Testis (tissue), 3 donors: Measurements from ENCODE around the gene ABCC9. TPM values are rescaled to one million over a fixed set of nuclear protein-coding genes. Genes with fewer than 3 reads are reported as not detected.

Experiments used
- DNase-seq: peaks from one replicate; pipeline ENCODE4 v3.0.0-alpha.2; 2019
- H3K27ac ChIP-seq, 2 donors: fragments of 200-600 bp; sonication (generic); one replicate each; pipeline ENCODE4 v1.5.1; 2019
- H3K27me3 ChIP-seq: fragments of 200-600 bp; sonication (generic); one replicate; pipeline ENCODE4 v1.5.1; 2019
- H3K36me3 ChIP-seq: fragments of 200-600 bp; sonication (generic); one replicate; pipeline ENCODE4 v1.5.1; 2017; ENCODE audit warnings: low read depth; ENCODE audit errors: missing control alignments
- H3K4me1 ChIP-seq: fragments of 200-600 bp; sonication (generic); one replicate; pipeline ENCODE4 v1.5.1; 2019
- H3K4me3 ChIP-seq, 2 donors: fragments of 200-600 bp; sonication (generic); one replicate each; pipeline ENCODE4 v1.5.1; 2017 to 2019
- H3K9me3 ChIP-seq: fragments of 200-600 bp; sonication (generic); one replicate; pipeline ENCODE4 v1.5.1; 2017
- CTCF ChIP-seq, 3 experiments: fragments of 450-650 bp in 2 of 3; fragments of 200-600 bp in 1 of 3; sonication (generic) in 1 of 3; IDR thresholded peaks; one replicate each; pipeline ENCODE4 v1.5.1; 2016 to 2019; ENCODE audit warnings: antibody characterized with exemption in 3 of 3, mild to moderate bottlenecking in 2 of 3, moderate library complexity in 1 of 3
- POLR2A ChIP-seq: fragments of 450-650 bp; IDR thresholded peaks from one replicate; pipeline ENCODE4 v1.6.1; 2017; ENCODE audit warnings: antibody characterized with exemption, mild to moderate bottlenecking, moderate library complexity
- WGBS, 2 donors: methylation state at CpG; one replicate each; pipeline ENCODE4 v1.1.5; 2018; 5-methylcytosine and 5-hydroxymethylcytosine counted together
- intact Hi-C: fragments of 100-400 bp; cut with DNase I; formaldehyde crosslinking; loops from one replicate; pipeline ENCODE4 v1.15.1; 2023; ENCODE audit warnings: low total_unique reads
- polyA plus RNA-seq: library from polyadenylated mRNA; stranded (reverse); fragments of 350-450 nt; fragmentation: Illumina TruSeq; extraction: RNeasy Lipid Tissue Mini Kit (QIAGEN cat#74804); gene quantifications from one replicate; pipeline ENCODE4 v1.2.3, GENCODE V29; 2014; ENCODE audit warnings: low read depth, low replicate concordance; ENCODE audit not compliant: insufficient read depth
- total RNA-seq, 2 donors: library from RNA; depleted of rRNA; stranded (reverse); fragments of >200 nt; gene quantifications; one replicate each; pipeline ENCODE4 v1.2.3, GENCODE V29; 2016

ABCC9 gene
- total and polyA plus RNA-seq, 3 donors from 2014 or later = 2.1 to 2.7 (median 2.3) TPM

DNA sequence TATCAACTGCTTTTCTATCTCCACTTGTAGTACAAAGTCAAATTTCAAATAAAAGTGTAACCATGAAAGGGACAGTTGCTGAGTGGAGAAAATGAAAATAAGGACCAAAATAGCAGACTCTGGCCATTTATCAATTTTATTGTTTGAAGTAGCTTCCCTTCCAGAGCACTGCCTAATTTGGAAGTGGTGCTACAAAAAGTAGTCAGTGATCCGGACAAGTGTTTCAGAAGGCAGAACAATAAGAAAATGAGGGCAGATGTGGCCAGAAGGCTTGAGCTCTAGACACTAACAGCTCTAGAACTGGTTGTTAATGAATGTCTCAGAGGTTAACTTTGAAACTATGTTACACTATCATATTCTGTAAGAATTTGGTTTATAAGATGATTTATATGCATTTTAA lies 48.9 kb downstream of the ABCC9 start:
- Histone ChIP-seq H3K4me3 (no peak overlapping the region), H3K9me3 (no peaks in the 10 kb centered on the region), H3K27me3 (no peaks in the 10 kb centered on the region), H3K27ac (no peak overlapping the region), H3K4me1 (no peaks in the 10 kb centered on the region), H3K36me3 (no peaks in the 10 kb centered on the region)
- DNase-seq = no peak
- 29 to 48% methylated on average over 1 of the region's 1 CpG for WGBS, 2 donors
- no peak for TF ChIP-seq CTCF (IDR thresholded peaks at IDR 0.05)
- no peak for TF ChIP-seq POLR2A
- intact Hi-C loops = no loop called here

- Histone ChIP-seq H3K9me3 (no peaks in the 10 kb centered on the region), H3K27me3 (no peaks in the 10 kb centered on the region), H3K4me1 (no peaks in the 10 kb centered on the region), H3K4me3 (no peak overlapping the region), H3K27ac (no peak overlapping the region), H3K36me3 (no peaks in the 10 kb centered on the region)
- no peak for DNase-seq
- intact Hi-C loops = no loop called here
- TF ChIP-seq POLR2A = no peak
- no peak for TF ChIP-seq CTCF (IDR thresholded peaks at IDR 0.05)
- 41 to 51% methylated on average over 2 of the region's 2 CpGs for WGBS, 2 donors
Measured at GRCh38 chr12:21891751-21892217, 49.4 kb downstream of the ABCC9 start.

GRCh38 chr12:21888276-21888863 lies 52.9 kb downstream of the ABCC9 start:
- DNase-seq = no peak
- TF ChIP-seq CTCF (IDR thresholded peaks at IDR 0.05) (no peak), POLR2A (no peak)
- WGBS, 2 donors = 74 to 83% methylated on average over 2 of the region's 2 CpGs
- Histone ChIP-seq H3K4me1 (no peaks in the 10 kb centered on the region), H3K9me3 (no peaks in the 10 kb centered on the region), H3K4me3 (no peak overlapping the region), H3K27ac (no peak overlapping the region), H3K27me3 (no peaks in the 10 kb centered on the region), H3K36me3 (no peaks in the 10 kb centered on the region)
- intact Hi-C loops = no loop called here

DNA sequence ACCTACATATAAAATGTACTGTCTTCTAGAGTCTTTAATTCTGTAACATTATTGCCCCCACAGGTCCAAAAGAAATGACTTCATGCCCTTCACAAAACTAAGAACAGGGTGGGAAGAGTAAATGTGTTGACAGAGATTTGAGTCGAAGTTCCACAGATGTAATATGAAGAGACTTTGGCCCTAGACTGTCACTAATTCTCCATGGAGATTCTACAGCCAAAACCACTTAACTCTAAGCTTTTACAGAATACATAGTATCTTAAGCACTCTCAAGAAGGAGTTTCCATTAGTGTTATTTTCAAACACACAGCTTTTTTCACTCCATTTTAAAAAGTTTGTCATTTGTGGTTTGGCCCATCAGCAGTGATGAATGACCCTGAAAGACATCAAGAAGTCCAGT lies 56.3 kb downstream of the ABCC9 start:
- 75 to 90% methylated on average over 1 of the region's 1 CpG for whole genome bisulfite sequencing, 2 donors
- TF ChIP-seq POLR2A (no peak), CTCF (IDR thresholded peaks at IDR 0.05) (no peak)
- Histone ChIP-seq H3K9me3 (no peaks in the 10 kb centered on the region), H3K4me3 (no peak overlapping the region), H3K4me1 (no peaks in the 10 kb centered on the region), H3K27ac (no peak overlapping the region), H3K27me3 (no peaks in the 10 kb centered on the region), H3K36me3 (no peaks in the 10 kb centered on the region)
- DNase-seq = no peak
- intact Hi-C loops = no loop called here

DNA sequence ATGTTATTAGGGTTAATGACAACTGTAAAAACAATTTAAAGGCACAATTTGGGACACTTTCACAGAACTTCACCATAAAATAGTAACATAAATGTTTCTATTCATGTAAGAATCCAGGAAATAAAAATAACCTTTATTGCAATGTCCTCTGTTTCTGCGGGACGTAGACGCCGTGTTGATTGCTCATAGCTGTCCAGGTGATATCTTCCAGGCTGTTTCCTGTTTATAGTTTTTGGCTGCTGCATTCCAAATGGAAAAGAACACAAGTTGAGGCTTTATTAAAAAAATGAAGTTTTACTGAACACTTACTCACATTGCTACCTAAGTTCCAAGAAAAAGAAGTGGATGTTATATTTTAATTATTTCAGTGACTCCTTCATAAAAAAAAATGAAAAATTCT lies 58.6 kb downstream of the ABCC9 start:
- Histone ChIP-seq H3K4me3 (no peak overlapping the region), H3K4me1 (no peaks in the 10 kb centered on the region), H3K27me3 (no peaks in the 10 kb centered on the region), H3K27ac (no peak overlapping the region), H3K9me3 (no peaks in the 10 kb centered on the region), H3K36me3 (no peaks in the 10 kb centered on the region)
- DNase-seq = no peak
- no peak for TF ChIP-seq POLR2A
- no peak for TF ChIP-seq CTCF (IDR thresholded peaks at IDR 0.05)
- 58 to 70% methylated on average over 4 of the region's 4 CpGs for WGBS, 2 donors
- intact Hi-C loops = no loop called here
